Muscle layer of duodenum (tissue), 2 donors: ENCODE results near the gene ASXL1.
"Not testable (repeated sequence)": the region's sequence is repeated elsewhere in the genome, so short reads cannot be mapped to it uniquely, and the experiment has no call there.

Experiments
- H3K27ac ChIP-seq: one replicate; pipeline ENCODE4 v1.7.0; 2013; ENCODE audit warnings: mild to moderate bottlenecking, low read length
- H3K27me3 ChIP-seq: one replicate; pipeline ENCODE4 v1.7.0; 2013; ENCODE audit warnings: low read depth, mild to moderate bottlenecking, control low read depth, low read length
- H3K36me3 ChIP-seq, 2 donors: one replicate each; pipeline ENCODE4 v1.7.0; 2013; ENCODE audit warnings: low read length in 2 of 2, control low read depth in 1 of 2, mild to moderate bottlenecking in 1 of 2; ENCODE audit not compliant: insufficient read depth in 2 of 2, control insufficient read depth in 1 of 2
- H3K4me1 ChIP-seq, 2 donors: one replicate each; pipeline ENCODE4 v1.7.0; 2013; ENCODE audit warnings: low read length in 2 of 2, mild to moderate bottlenecking in 2 of 2, control low read depth in 1 of 2, moderate library complexity in 1 of 2; ENCODE audit not compliant: insufficient read depth in 2 of 2, control insufficient read depth in 1 of 2
- H3K4me3 ChIP-seq, 2 donors: one replicate each; pipeline ENCODE4 v1.7.0; 2013; ENCODE audit warnings: low read length in 2 of 2, low read depth in 1 of 2, mild to moderate bottlenecking in 1 of 2
- H3K9me3 ChIP-seq, 2 donors: one replicate each; pipeline ENCODE4 v1.7.0; 2013; ENCODE audit warnings: low read length in 2 of 2, control low read depth in 1 of 2, mild to moderate bottlenecking in 1 of 2; ENCODE audit not compliant: control insufficient read depth in 1 of 2
- donor health status: healthy.

The ASXL1 gene

GRCh38 chr20:32386091-32386490, 28.0 kb downstream of the ASXL1 start:
- no peaks in the 10 kb centered on the region for H3K9me3 ChIP-seq
- H3K27ac ChIP-seq, result no peak overlapping the region
- H3K4me1 ChIP-seq, result peaks cover 0 to 35% of the 10 kb centered on the region in 2 donors
- peaks cover 4 to 5% of the 10 kb centered on the region in 2 donors for H3K36me3 ChIP-seq
- peak overlapping the region; percentile 10 to 42 for H3K4me3 ChIP-seq
- no peaks in the 10 kb centered on the region for H3K27me3 ChIP-seq

- Histone ChIP-seq H3K4me1 (peaks cover 0 to 40% of the 10 kb centered on the region in 2 donors), H3K4me3 (no peak overlapping the region), H3K27ac (no peak overlapping the region), H3K36me3 (peaks cover 8 to 10% of the 10 kb centered on the region in 2 donors), H3K9me3 (no peaks in the 10 kb centered on the region), H3K27me3 (no peaks in the 10 kb centered on the region)
Observed at GRCh38 chr20:32387252-32387651, 29.1 kb downstream of the ASXL1 start.

- no peaks in the 10 kb centered on the region for H3K9me3 ChIP-seq
- H3K4me3 ChIP-seq, result no peak overlapping the region
- peaks cover 0 to 19% of the 10 kb centered on the region in 2 donors for H3K4me1 ChIP-seq
- H3K27ac ChIP-seq, result no peak overlapping the region
- peaks cover 6 to 11% of the 10 kb centered on the region in 2 donors for H3K36me3 ChIP-seq
- H3K27me3 ChIP-seq, result no peaks in the 10 kb centered on the region
Observed at GRCh38 chr20:32391003-32391402, 32.9 kb downstream of the ASXL1 start.

- H3K9me3 ChIP-seq, result no peaks in the 10 kb centered on the region
- H3K27me3 ChIP-seq, result no peaks in the 10 kb centered on the region
- peaks cover 6 to 7% of the 10 kb centered on the region in 2 donors for H3K36me3 ChIP-seq
- H3K27ac ChIP-seq, result no peak overlapping the region
- peaks cover 0 to 5% of the 10 kb centered on the region in 2 donors for H3K4me1 ChIP-seq
- H3K4me3 ChIP-seq, result no peak overlapping the region
Observed at GRCh38 chr20:32395066-32395465, 36.9 kb downstream of the ASXL1 start.

- Histone ChIP-seq H3K4me3 (no peak overlapping the region), H3K27me3 (no peaks in the 10 kb centered on the region), H3K36me3 (peaks cover 0 to 2% of the 10 kb centered on the region in 2 donors), H3K27ac (no peak overlapping the region), H3K4me1 (no peaks in the 10 kb centered on the region), H3K9me3 (no peaks in the 10 kb centered on the region)
Observed at GRCh38 chr20:32396646-32397160, 38.6 kb downstream of the ASXL1 start.

GRCh38 chr20:32397567-32398084, 39.5 kb downstream of the ASXL1 start:
- Histone ChIP-seq H3K27ac (no peak overlapping the region), H3K4me1 (no peaks in the 10 kb centered on the region), H3K36me3 (peaks cover 0 to 2% of the 10 kb centered on the region in 2 donors), H3K4me3 (no peak overlapping the region), H3K27me3 (no peaks in the 10 kb centered on the region), H3K9me3 (no peaks in the 10 kb centered on the region)

- Histone ChIP-seq H3K27ac (no peak overlapping the region), H3K36me3 (no peaks in the 10 kb centered on the region), H3K27me3 (no peaks in the 10 kb centered on the region), H3K4me3 (no peak overlapping the region), H3K9me3 (no peaks in the 10 kb centered on the region), H3K4me1 (no peaks in the 10 kb centered on the region)
Observed at GRCh38 chr20:32400476-32400875, 42.3 kb downstream of the ASXL1 start.

- peaks cover 0 to 4% of the 10 kb centered on the region in 2 donors for H3K36me3 ChIP-seq
- H3K4me3 ChIP-seq, result no peak overlapping the region
- H3K27ac ChIP-seq, result no peak overlapping the region
- no peaks in the 10 kb centered on the region for H3K9me3 ChIP-seq
- H3K4me1 ChIP-seq, result no peaks in the 10 kb centered on the region
- no peaks in the 10 kb centered on the region for H3K27me3 ChIP-seq
Observed at GRCh38 chr20:32404017-32404416, 45.9 kb downstream of the ASXL1 start.

- H3K36me3 ChIP-seq, result peaks cover 0 to 4% of the 10 kb centered on the region in 2 donors
- no peak overlapping the region for H3K27ac ChIP-seq
- H3K4me1 ChIP-seq, result no peaks in the 10 kb centered on the region
- H3K4me3 ChIP-seq, result no peak overlapping the region
- H3K27me3 ChIP-seq, result no peaks in the 10 kb centered on the region
- no peaks in the 10 kb centered on the region for H3K9me3 ChIP-seq
Observed at GRCh38 chr20:32406701-32407100, 48.6 kb downstream of the ASXL1 start.

GRCh38 chr20:32407131-32407750, 49.1 kb downstream of the ASXL1 start:
- H3K36me3 ChIP-seq, H3K27ac ChIP-seq, H3K4me1 ChIP-seq, H3K9me3 ChIP-seq, H3K27me3 ChIP-seq, H3K4me3 ChIP-seq: not testable (repeated sequence)

GRCh38 chr20:32411955-32412706, 54.0 kb downstream of the ASXL1 start:
- Histone ChIP-seq H3K9me3 (no peaks in the 10 kb centered on the region), H3K27me3 (no peaks in the 10 kb centered on the region), H3K36me3 (peaks cover 0 to 4% of the 10 kb centered on the region in 2 donors), H3K4me1 (peaks cover 0 to 8% of the 10 kb centered on the region in 2 donors), H3K4me3 (no peak overlapping the region), H3K27ac (no peak overlapping the region)
